Coronary artery (tissue), 2 donors: ENCODE data around the gene DYNC2I2.

ENCODE experiments used
- DNase-seq: peaks from one replicate; pipeline ENCODE4 v3.0.0-alpha.2; 2017; ENCODE audit warnings: low spot score
- H3K27ac ChIP-seq, 2 donors: fragments of 200-600 bp; sonication (generic); one replicate each; pipeline ENCODE4 v1.5.1; 2016 to 2019
- H3K4me3 ChIP-seq: fragments of 200-600 bp; sonication (generic); 2 replicates; pipeline ENCODE4 v1.5.1; 2016; ENCODE audit warnings: mild to moderate bottlenecking, moderate library complexity
- CTCF ChIP-seq: fragments of 200-600 bp; sonication (generic); IDR thresholded peaks from one replicate; pipeline ENCODE4 v1.5.1; 2019; ENCODE audit warnings: antibody characterized with exemption

DYNC2I2 gene

GRCh38 chr9:128656416-128657343, at the start of gene DYNC2I2:
Gene DYNC2I2 (minus strand): TSS chr9:128656847. CDS start chr9:128656726, 121 bp downstream.
- TF ChIP-seq CTCF = no peak
- DNase-seq = peak; percentile 96
- peak within 1 kb of the TSS; percentile 91 for H3K4me3 ChIP-seq
- H3K27ac ChIP-seq = peak within 1 kb of the TSS; percentile 87 to 92

- no peak overlapping the region for H3K27ac ChIP-seq
- no peak for DNase-seq
- TF ChIP-seq CTCF = no peak
Observed at GRCh38 chr9:128706045-128706444, 49.4 kb upstream of the DYNC2I2 start.

GRCh38 chr9:128705051-128705965, 48.7 kb upstream of the DYNC2I2 start:
- Histone ChIP-seq H3K27ac (peak overlapping the region in 1 of 2 donors; percentile 11), H3K4me3 (no peak overlapping the region)
- no peak for TF ChIP-seq CTCF
- peak; percentile 65 for DNase-seq

More at GRCh38 chr9:128706045-128706444, 49.4 kb upstream of the DYNC2I2 start:
- no peak overlapping the region for H3K4me3 ChIP-seq

- H3K4me3 ChIP-seq = no peak overlapping the region
- peak overlapping the region in 1 of 2 donors; percentile 79 for H3K27ac ChIP-seq
- no peak for TF ChIP-seq CTCF
- DNase-seq = peak; percentile 61
Observed at GRCh38 chr9:128704356-128704670, 47.7 kb upstream of the DYNC2I2 start.

- H3K27ac ChIP-seq = peak overlapping the region in 1 of 2 donors; percentile 79
- no peak for TF ChIP-seq CTCF
- H3K4me3 ChIP-seq = peak overlapping the region; percentile 91
- peak; percentile 74 for DNase-seq
Observed at GRCh38 chr9:128703616-128704355, 47.1 kb upstream of the DYNC2I2 start.

GRCh38 chr9:128702949-128703615, 46.4 kb upstream of the DYNC2I2 start:
- H3K4me3 ChIP-seq = peak overlapping the region; percentile 91
- H3K27ac ChIP-seq = peak overlapping the region; percentile 25 to 79
- DNase-seq = no peak
- TF ChIP-seq CTCF = no peak
